Keratinocyte (primary cell): Measurements from ENCODE around the gene VAMP8.

ENCODE experiments used
- EZH2 ChIP-seq: IDR thresholded peaks from one replicate; pipeline ENCODE4 v1.6.1; 2012; ENCODE audit warnings: inconsistent platforms, mild to moderate bottlenecking, low read length, moderate library complexity
- TF ChIP-seq, protein P1 (sequence below), 3 experiments: IDR thresholded peaks in 1 of 3; conservative IDR thresholded peaks in 1 of 3; optimal IDR thresholded peaks in 1 of 3; 2 replicates in 2 of 3; 3 replicates in 1 of 3; pipeline versions ENCODE3 to v1.5.1; 2011; ENCODE audit warnings: low read length in 3 of 3, mild to moderate bottlenecking in 3 of 3, moderate library complexity in 2 of 3, control low read depth in 1 of 3, inconsistent platforms in 1 of 3; ENCODE audit not compliant: insufficient read depth in 2 of 3; ENCODE audit errors: extremely low read depth in 1 of 3

GRCh38 chr2:85528355-85528754 is 49.0 kb upstream of the VAMP8 start:
- TF ChIP-seq, protein P1, sequence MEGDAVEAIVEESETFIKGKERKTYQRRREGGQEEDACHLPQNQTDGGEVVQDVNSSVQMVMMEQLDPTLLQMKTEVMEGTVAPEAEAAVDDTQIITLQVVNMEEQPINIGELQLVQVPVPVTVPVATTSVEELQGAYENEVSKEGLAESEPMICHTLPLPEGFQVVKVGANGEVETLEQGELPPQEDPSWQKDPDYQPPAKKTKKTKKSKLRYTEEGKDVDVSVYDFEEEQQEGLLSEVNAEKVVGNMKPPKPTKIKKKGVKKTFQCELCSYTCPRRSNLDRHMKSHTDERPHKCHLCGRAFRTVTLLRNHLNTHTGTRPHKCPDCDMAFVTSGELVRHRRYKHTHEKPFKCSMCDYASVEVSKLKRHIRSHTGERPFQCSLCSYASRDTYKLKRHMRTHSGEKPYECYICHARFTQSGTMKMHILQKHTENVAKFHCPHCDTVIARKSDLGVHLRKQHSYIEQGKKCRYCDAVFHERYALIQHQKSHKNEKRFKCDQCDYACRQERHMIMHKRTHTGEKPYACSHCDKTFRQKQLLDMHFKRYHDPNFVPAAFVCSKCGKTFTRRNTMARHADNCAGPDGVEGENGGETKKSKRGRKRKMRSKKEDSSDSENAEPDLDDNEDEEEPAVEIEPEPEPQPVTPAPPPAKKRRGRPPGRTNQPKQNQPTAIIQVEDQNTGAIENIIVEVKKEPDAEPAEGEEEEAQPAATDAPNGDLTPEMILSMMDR (optimal IDR thresholded peaks at IDR 0.05 in 1 of 3, IDR thresholded peaks at IDR 0.05 in 1 of 3, conservative IDR thresholded peaks at IDR 0.05 in 1 of 3; ENCODE audit: extremely low read depth in 1 of 3, insufficient read depth in 2 of 3, low read length in 3 of 3): no peak
- TF ChIP-seq EZH2: no peak
